Adrenal gland (tissue), 12 donors: ENCODE data around the gene ZBTB7C. TPM values are rescaled to one million over a fixed set of nuclear protein-coding genes. Genes with fewer than 3 reads are reported as not detected.

Source experiments
- DNase-seq, 7 donors: peaks; one replicate each; pipeline ENCODE4 v3.0.0-alpha.2; 2019 to 2020
- H3K27ac ChIP-seq, 5 donors: fragments of 200-600 bp; sonication (generic) in 4 of 5; 1 replicate in 3 of 5; 2 replicates in 2 of 5; pipeline versions ENCODE4 v1.5.1 to v1.8.0; 2016 to 2020; ENCODE audit warnings: mild to moderate bottlenecking in 1 of 5
- H3K27me3 ChIP-seq: fragments of 200-600 bp; 2 replicates; pipeline ENCODE4 v1.8.0; 2021
- H3K36me3 ChIP-seq, 2 donors: fragments of 200-600 bp; replicated peaks in 1 of 2; 1 replicate in 1 of 2; 2 replicates in 1 of 2; pipeline versions ENCODE4 v1.5.1 to v1.8.0; 2018 to 2022
- H3K4me1 ChIP-seq, 2 donors: fragments of 200-600 bp; replicated peaks in 1 of 2; 1 replicate in 1 of 2; 2 replicates in 1 of 2; pipeline versions ENCODE4 v1.5.1 to v1.8.0; 2018 to 2021
- H3K4me3 ChIP-seq, 4 donors: fragments of 200-600 bp; sonication (generic) in 3 of 4; one replicate each; pipeline ENCODE4 v1.5.1; 2016 to 2018
- H3K9me3 ChIP-seq, 3 donors: fragments of 200-600 bp; sonication (generic) in 1 of 3; replicated peaks in 1 of 3; 1 replicate in 2 of 3; 2 replicates in 1 of 3; pipeline versions ENCODE4 v1.5.1 to v1.8.0; 2016 to 2021
- POLR2A ChIP-seq, 2 donors: fragments of 450-650 bp; IDR thresholded peaks; one replicate each; pipeline ENCODE4 v1.6.1; 2017; ENCODE audit warnings: antibody characterized with exemption in 2 of 2, mild to moderate bottlenecking in 2 of 2, moderate library complexity in 1 of 2
- WGBS, 4 donors: extraction: QIAGEN DNeasy Blood & Tissue Kit in 2 of 4; methylation state at CpG; one replicate each; pipeline versions ENCODE4 v1.1.5 to v1.1.7; 2013 to 2017; 5-methylcytosine and 5-hydroxymethylcytosine counted together
- intact Hi-C, 2 donors: fragments of 100-400 bp; cut with DNase I; formaldehyde crosslinking; loops; one replicate each; pipeline versions ENCODE4 v1.14.1 to v1.15.0; 2022 to 2023
- polyA plus RNA-seq, 3 donors: library from polyadenylated mRNA; stranded (reverse); fragments of 200-250 nt in 2 of 3; fragments of 350-450 nt in 1 of 3; fragmentation: Illumina TruSeq in 1 of 3; extraction: RNeasy Lipid Tissue Mini Kit (QIAGEN cat#74804) in 1 of 3; gene quantifications; one replicate each; pipeline ENCODE4 v1.2.3, GENCODE V29; 2013 to 2014
- total RNA-seq, 9 donors: library from RNA; depleted of rRNA in 4 of 9; stranded (reverse); fragments of >200 nt in 4 of 9; fragments of 120-200 nt in 1 of 9; fragmentation: NEBNext Ultra II Directional in 1 of 9; extraction: Animal tissue kit (Norgen Biotek cat#: 25700) in 1 of 9; gene quantifications; one replicate each; pipeline versions ENCODE4 v1.1.0 to v1.2.4, GENCODE V29; 2013 to 2023
- TF ChIP-seq, protein P1 (sequence below), 6 experiments: fragments of 450-650 bp in 4 of 6; fragments of 200-600 bp in 2 of 6; sonication (generic) in 1 of 6; IDR thresholded peaks; 1 replicate in 5 of 6; 2 replicates in 1 of 6; pipeline versions ENCODE4 v1.5.1 to v1.8.0; 2016 to 2021; ENCODE audit warnings: antibody characterized with exemption in 6 of 6, mild to moderate bottlenecking in 2 of 6, moderate library complexity in 1 of 6
- donor health status: healthy with polysubstance abuse.
- donor health status: Bipolar disorder and iron deficiency.
- donor health status: DM: yes; HTN: yes; CAD: no.
- donor health status: DM: no; HTN: no; CAD: no.
- donor health status: DM: no; HTN: no; CAD: no.
- donor health status: DM: yes; HTN: yes; CAD: no.

The ZBTB7C gene
- total and polyA plus RNA-seq, 12 donors, result 5.2 to 42.8 (median 26.8) TPM

- intact Hi-C loops, result loop anchor here (5.0 kb wide), 3 partner anchors 245 to 425 kb away; no protein-coding TSS in a partner anchor
- no peak for TF ChIP-seq POLR2A (IDR thresholded peaks at IDR 0.05)
- TF ChIP-seq, protein P1, sequence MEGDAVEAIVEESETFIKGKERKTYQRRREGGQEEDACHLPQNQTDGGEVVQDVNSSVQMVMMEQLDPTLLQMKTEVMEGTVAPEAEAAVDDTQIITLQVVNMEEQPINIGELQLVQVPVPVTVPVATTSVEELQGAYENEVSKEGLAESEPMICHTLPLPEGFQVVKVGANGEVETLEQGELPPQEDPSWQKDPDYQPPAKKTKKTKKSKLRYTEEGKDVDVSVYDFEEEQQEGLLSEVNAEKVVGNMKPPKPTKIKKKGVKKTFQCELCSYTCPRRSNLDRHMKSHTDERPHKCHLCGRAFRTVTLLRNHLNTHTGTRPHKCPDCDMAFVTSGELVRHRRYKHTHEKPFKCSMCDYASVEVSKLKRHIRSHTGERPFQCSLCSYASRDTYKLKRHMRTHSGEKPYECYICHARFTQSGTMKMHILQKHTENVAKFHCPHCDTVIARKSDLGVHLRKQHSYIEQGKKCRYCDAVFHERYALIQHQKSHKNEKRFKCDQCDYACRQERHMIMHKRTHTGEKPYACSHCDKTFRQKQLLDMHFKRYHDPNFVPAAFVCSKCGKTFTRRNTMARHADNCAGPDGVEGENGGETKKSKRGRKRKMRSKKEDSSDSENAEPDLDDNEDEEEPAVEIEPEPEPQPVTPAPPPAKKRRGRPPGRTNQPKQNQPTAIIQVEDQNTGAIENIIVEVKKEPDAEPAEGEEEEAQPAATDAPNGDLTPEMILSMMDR (IDR thresholded peaks at IDR 0.05), result peak; percentile 47 to 77 (median 65)
- H3K27me3 ChIP-seq, result no peaks in the 10 kb centered on the region
Observed at GRCh38 chr18:48022531-48023329, 386.5 kb downstream of the ZBTB7C start.

GRCh38 chr18:48022021-48022420 is 387.2 kb downstream of the ZBTB7C start:
- H3K27me3 ChIP-seq, result no peaks in the 10 kb centered on the region
- H3K27ac ChIP-seq, result no peak overlapping the region
- DNase-seq, result peak in 3 of 7 donors; percentile 9 to 48 (median 28)
- TF ChIP-seq, protein P1 (IDR thresholded peaks at IDR 0.05), result no peak
- TF ChIP-seq POLR2A (IDR thresholded peaks at IDR 0.05), result no peak
- H3K9me3 ChIP-seq, result no peaks in the 10 kb centered on the region
- WGBS, 4 donors, result 88 to 94% (median 92%) methylated on average over 9 to 10 of the region's 10 CpGs
- no peaks in the 10 kb centered on the region for H3K36me3 ChIP-seq
- intact Hi-C loops, result loop anchor here (5.0 kb wide), 3 partner anchors 245 to 425 kb away; no protein-coding TSS in a partner anchor
- no peak overlapping the region for H3K4me3 ChIP-seq
- peaks cover 17 to 33% of the 10 kb centered on the region in 2 donors for H3K4me1 ChIP-seq

More at GRCh38 chr18:48022531-48023329, 386.5 kb downstream of the ZBTB7C start:
- no peaks in the 10 kb centered on the region for H3K9me3 ChIP-seq
- H3K4me3 ChIP-seq, result no peak overlapping the region
- 33 to 51% (median 47%) methylated on average over 11 to 16 of the region's 16 CpGs for WGBS, 4 donors
- H3K27ac ChIP-seq, result peak overlapping the region in 4 of 5 donors; percentile 51 to 75 (median 66)
- no peaks in the 10 kb centered on the region for H3K36me3 ChIP-seq
- DNase-seq, result peak in 4 of 7 donors; percentile 53 to 62 (median 56)
- peaks cover 24 to 35% of the 10 kb centered on the region in 2 donors for H3K4me1 ChIP-seq

GRCh38 chr18:48021273-48021914 is 387.8 kb downstream of the ZBTB7C start:
- 68 to 86% (median 71%) methylated on average over 5 of the region's 5 CpGs for WGBS, 4 donors
- Histone ChIP-seq H3K27ac (no peak overlapping the region), H3K9me3 (no peaks in the 10 kb centered on the region), H3K4me1 (peaks cover 12 to 27% of the 10 kb centered on the region in 2 donors), H3K4me3 (no peak overlapping the region), H3K36me3 (no peaks in the 10 kb centered on the region), H3K27me3 (no peaks in the 10 kb centered on the region)
- TF ChIP-seq, protein P1 (IDR thresholded peaks at IDR 0.05), result no peak
- TF ChIP-seq POLR2A (IDR thresholded peaks at IDR 0.05), result no peak
- intact Hi-C loops, result loop anchor here (5.0 kb wide), 3 partner anchors 244 to 426 kb away; no protein-coding TSS in a partner anchor
- DNase-seq, result peak in 3 of 7 donors; percentile 12 to 39 (median 21)
